ENCODE results near the gene SLC22A16.

GRCh38 chr6:110439356-110439755 lies 37.1 kb downstream of the SLC22A16 start:
- TF ChIP-seq CTCF (IDR thresholded peaks at IDR 0.05) (no peak), EP300 (IDR thresholded peaks at IDR 0.05; ENCODE audit: low read depth) (no peak)
